GM21723 (cell line): ENCODE measurements around the gene KCNMA1.

ENCODE experiments used
- ATAC-seq: cut with Tn5 transposase; IDR thresholded peaks from one replicate; pipeline ENCODE4 v1.9.1; 2021; ENCODE audit warnings: mild to moderate bottlenecking, moderate library complexity; ENCODE audit not compliant: unreplicated experiment

The KCNMA1 gene

DNA sequence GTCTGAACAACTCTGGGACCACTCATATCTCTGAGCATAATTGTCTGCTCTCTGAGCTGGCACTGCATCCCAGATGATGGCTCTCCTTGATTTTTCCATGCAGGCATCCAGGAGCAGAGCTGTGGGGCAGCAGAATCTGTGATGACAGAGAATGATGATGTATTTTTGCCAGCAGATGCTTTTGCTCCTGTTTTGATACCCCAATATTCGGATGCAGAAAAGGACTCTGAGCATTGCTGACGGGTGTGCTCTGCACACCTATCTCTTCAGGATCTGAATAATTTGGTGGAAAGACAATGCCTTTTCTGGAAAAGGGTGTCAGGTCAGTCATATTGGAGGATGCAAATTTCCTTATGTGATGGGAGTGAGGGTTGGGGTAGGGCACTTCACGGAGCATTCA, 735.9 kb downstream of the KCNMA1 start:
- ATAC-seq = no peak

DNA sequence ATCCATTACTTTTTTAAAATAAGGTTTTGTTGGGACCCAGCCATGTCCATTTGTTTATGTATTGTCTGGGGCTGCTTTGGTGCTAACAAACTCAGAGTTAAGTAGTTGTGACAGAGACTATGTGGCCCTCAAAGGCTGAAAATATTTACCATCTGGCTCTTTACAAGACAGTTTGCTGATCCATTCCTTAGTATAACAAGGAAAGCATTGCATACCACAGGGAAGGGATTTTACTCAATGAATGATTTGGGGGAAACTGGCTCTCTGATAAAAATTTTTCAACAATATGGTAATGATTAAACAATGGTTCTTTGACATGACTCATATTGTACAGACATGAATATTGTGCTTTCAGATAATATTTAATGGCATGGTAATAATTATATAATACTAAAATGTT, 738.1 kb downstream of the KCNMA1 start:
- no peak for ATAC-seq

DNA sequence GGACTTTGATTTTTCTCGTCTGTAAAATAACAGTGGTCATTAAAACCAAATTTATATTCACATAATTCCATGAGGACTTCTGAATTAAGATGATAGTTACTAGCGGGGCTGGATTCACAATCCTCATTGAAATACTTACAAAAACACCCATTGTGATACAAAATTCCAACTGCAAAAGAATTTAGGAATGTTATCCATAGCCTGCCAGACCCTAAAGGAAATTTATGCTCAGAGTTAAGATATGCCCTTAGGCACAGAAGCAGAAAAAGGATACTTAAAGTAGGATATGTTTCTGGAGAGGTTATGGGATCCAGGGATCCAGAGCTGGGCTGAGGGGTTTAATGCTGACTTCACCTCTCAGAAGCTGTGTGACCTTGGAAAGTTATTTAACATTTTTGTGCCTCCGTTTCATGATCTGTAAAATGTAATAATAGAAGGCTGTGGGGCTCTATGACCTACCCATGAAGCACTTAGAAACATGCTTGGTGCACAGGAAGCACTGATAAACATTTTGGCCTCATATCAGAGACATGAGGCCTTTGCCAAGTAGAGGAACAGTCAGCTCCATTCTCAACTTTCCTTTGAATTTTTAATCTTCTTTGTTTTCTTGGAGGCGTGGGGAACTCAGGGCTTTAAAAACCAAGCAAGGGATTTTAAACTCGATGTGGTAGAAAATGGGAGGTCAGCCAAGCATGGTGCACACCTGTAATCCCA, 744.7 kb downstream of the KCNMA1 start:
- ATAC-seq = no peak

DNA sequence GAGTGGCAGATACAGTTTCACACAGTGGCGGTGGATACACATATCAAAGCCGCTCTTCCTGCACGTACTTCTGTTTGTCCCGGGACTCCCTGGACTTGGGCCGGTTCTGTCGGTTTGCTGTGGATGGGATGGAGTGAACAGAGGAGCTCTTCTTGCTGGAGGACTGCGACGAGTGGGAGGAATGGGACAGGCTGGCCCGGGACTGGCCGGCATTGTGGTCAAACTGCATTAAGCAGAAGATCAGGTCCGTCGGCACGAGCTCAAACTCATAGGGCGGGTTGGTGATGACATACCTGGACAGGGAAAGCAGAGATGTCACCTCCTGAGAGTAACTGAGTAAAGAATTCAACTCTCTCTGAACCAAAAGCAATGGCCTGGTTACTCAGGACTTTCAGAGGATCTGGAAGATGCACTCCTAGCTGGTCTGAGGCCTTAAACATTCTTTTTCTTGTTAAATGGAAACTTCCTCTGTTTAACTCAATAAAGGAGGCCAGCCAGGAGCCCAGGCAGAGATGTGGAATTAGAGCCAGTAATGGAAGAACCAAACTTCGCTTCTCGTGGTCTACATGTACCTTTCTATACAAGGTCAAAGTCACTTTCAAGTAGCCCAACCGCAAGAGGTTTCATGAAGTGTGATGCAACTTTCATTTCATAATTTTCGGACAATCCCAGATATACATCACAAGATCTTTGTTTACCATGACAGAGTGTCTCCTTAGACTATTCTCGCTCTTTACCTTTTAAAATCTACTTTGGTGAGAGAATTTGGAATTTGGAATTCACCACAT, 750.2 kb downstream of the KCNMA1 start:
- no peak for ATAC-seq

DNA sequence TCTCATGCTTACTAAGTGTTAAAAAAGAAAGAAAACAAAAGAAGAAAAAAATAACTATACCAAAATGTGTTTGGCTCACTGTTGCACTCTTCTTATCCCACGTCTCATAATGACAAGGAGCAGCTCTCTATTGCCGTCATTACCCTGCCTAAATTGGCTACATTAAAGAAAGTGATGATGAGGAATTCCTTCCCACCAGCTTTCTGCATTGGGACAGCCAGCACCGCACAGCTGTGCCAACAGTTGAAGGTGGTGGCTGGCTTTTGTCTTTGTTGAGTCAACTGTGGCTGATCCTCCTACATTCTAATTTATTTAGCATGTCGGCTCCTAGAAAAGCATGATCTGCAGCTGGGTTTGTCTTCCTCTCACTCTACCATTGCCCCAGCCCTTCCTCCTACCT, 751.8 kb downstream of the KCNMA1 start:
- no peak for ATAC-seq

DNA sequence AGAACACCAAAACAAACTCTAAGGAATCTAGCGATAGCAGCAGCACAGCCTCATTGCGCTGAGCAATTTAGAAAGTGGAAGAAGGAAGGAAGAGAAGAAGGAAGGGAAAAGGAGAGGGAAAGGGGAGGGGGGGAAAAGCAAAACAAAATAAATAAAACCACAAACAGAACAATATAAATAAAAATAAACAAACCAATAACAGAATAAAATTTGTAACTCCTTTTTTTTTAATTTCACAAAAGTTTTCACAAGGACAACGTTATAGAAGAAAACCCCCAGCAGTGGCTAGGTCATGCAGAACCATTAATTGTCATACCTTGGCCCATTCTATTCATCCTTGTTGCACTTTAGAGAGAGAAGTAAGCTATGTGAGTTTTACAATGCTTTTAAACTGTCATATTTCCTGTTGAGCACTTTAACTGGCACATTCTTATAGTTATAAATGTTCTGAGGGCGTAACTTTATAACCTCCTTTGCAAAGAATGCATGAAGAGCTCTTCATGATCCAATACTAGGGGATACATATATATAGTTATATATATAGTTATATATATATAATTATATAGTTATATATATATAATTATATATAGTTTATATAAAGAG, 752.8 kb downstream of the KCNMA1 start:
- no peak for ATAC-seq

DNA sequence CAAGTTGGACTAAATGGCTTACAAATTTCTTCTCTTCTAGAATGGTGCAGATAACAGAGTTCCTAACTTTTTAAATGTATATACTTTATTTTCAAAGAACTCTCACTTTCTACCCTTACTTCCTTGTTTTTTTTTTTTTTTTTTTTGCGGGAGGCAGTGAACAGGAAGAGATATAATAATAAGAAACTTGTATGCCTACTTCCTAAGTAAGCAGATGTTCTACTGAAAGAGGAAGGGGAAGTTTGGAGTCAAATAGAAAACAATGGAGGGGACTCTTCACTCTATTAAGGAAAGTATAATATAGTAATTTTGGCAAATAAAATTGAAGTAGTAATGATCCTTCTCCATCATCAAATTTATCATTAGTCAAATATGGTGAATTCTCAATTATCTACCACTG, 754.0 kb downstream of the KCNMA1 start:
- ATAC-seq = no peak

DNA sequence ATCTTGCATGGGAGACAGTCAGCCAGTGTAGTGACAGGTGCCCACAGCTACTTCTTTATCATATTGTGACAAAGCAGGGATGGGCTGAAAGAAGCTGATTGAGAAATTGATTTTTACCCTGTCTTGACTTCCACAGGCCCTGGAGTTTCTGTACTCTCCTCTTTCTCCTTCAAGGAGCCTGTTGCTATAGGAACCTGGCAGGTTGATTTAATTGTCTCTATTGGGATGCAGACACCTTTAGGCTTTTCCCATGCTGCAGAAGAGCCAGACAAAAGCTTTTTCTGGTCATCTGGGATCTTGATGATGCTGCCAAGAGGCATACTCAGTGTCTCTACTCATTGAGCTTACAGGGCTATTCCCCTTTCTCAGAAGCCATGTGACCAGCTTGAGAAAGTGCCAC, 754.8 kb downstream of the KCNMA1 start:
- no peak for ATAC-seq

DNA sequence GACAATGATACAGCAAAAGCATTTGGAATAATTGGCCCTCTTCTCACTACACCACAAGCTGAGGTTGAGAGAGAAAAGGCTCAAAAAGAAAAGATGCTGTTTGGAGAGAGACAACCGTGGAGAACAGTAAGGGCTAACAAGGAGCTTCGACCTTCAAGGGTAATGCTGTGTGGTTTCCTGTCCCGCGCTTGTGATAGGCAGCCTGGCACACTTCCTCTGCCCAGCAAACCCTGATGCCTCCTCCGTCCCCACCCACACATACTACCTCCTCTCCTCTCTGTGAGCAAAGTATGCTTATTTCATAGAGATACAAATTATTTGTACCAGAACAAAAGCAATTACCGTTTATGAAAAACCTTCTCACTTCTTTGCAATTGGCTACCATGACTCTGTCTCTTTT, 755.4 kb downstream of the KCNMA1 start:
- ATAC-seq = peak; percentile 73

DNA sequence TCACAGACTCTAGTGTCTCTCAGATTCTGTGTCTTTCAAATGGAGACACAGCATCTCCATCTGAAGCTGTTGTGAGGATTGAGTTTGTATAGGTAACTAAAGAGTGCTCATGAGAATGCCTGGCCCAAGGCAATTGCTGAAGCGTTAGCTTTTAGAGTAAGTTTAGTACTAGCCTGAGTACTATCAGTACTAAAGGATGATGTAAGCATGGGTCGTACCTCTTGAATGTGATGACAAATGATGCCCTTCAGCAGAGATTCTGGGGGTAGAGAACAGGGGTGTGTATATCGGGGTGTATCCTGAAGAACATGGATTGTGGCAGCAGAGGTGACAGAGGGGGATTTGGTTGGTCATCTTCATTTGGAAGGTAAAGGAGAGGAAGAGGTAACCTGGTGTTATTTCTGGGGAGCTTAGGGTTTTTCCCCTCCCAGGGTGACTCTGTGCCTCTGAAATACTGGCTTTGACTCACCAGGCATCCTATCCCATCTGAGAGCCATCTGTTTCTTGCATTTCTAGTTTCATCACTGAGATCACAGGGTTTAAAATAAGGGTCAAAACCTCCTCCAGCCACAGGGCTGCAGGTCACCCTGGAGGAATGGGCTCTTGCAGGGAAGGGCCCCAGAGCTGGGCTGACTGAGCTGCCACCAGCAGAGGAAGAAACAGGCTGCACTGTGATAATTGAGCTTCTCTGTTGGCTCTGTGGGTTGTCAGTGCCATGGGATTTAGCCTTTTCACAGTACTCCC, 756.0 kb downstream of the KCNMA1 start:
- peak; percentile 85 for ATAC-seq

DNA sequence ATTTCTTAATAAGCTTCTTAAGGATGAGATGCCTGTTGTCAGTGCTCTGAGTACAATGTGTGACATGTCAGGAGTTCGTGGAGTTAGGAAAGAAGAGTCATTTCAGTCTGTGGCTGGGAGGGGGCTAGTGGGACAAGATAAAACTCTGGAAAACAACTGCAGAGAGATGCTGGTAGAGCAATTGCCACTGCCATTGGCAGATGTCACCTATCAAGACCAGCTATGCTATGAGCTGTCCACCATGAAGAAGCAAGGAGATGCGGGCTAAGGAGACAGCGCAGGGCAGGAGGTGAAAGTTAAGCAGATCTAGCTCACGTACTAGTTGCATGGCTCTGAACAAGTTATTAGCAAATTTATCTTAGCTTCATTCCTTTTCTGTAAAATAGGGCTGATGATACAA, 756.7 kb downstream of the KCNMA1 start:
- ATAC-seq = no peak

DNA sequence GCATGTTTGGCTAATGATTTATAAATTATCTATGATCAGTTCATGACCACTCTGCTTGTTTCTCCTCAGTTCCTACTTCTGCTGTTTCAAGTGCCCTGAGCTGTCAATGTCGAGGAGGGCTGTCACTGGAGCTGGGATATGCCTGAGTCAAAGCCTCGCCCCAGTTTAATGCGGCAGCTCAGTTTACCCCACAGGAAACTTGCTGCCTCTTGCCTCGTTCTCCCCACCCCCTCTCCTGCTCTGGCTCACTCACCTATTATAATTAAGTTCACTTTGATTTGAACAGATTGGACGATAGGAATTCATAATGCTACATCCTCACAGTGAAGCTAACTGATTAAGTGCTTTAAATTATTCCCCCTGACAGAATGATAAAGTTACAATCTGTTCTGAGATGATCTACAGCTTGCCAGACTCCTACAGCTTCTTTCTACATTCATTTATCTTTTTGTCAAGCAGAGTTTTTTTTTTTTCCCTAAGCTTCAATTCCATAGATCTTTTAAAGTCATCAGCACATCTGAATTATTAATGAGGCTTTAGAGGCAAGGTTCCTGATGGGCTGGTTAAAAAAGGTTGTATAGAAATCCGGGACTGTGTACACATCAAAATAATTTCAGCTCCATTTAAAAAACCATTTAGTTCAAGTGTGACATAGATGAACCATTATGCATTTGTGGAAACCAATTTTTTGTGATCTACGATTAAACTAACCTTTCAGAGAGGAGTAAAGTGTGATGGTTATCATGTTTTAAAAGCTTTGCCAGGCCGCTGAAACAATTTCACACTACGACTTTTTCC, 758.3 kb downstream of the KCNMA1 start:
- no peak for ATAC-seq

DNA sequence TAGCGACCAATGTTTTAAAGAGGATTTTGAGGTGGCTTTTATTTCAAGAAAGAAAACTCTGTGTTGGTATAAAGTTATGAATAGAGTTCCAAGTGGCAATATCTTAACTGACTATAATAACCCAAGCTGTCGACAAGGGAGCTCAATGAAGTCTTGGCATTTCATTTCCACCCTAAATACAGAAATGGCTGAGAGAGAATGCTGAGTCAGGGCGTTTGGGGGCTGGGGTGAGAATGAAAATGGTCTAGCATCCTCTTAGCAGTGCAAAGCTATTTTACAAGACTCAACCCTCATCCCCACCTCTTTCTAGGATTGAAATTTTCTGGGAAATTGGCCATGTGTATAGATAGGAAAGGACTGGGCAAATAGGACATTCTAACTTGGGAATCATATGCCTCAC, 759.1 kb downstream of the KCNMA1 start:
- ATAC-seq = no peak

DNA sequence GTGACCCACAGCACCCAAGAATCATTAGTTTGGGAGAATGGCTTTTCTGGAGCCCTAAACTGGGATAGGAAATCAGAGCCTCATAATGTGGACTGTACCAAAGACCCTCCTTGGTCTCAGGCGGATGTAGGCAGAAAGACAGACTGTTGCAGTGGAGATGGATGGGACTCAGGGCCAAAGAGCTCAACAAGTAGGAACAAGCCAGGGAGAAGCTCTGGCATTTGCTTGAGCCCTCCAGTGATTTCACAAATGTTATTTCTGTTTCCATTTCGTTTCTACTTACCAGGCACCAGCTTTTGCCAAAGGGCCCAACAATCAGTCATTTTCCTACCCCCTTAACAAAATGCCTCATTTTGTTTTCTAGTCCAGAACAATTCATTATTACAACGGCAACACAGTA, 762.7 kb downstream of the KCNMA1 start:
- ATAC-seq = no peak

DNA sequence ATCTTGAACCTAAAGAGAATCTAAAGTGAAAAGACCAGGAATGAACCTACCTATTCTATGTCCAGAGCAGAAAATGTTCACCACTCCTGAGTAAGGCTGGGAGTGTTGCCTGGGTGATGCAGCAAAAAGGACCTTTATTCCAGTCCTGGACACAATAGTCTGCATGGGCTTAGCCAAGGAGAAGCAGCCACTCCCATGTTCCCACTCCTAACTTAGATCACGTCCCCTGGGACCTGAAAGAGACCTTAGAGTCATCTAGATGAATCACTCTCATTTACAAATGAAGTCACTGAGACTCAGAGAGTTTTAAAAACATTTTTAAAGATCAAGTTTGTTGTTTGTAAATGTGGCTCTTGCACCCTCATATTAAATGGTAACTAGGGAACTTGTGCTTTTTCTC, 763.4 kb downstream of the KCNMA1 start:
- no peak for ATAC-seq

DNA sequence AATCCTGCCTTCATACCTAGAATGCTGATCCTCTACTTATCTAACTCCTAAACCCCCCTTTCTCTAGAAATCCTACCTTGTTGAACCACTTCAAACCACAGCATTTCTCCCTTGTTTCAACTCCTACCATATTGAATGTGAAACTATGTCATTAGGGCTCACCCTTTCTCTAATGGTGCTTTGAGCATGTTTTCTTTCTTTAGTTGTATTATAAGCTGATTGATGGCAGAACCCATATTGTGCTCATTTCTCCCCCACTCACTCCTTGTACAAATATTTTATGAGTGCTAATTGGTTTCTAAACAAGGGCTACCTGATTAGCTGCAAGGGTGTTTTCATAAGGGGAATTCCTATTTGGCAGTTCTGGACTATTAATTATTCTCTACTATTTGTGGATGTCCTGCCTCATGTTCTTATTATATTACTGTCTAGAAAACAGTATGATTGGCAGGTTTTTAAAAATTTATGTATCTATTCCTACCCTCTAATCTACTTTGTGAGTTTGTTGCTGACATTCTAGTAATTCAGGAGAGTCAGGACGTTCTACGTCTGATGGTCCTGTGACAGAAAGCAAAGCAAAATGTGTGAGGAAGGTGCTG, 765.8 kb downstream of the KCNMA1 start:
- no peak for ATAC-seq

DNA sequence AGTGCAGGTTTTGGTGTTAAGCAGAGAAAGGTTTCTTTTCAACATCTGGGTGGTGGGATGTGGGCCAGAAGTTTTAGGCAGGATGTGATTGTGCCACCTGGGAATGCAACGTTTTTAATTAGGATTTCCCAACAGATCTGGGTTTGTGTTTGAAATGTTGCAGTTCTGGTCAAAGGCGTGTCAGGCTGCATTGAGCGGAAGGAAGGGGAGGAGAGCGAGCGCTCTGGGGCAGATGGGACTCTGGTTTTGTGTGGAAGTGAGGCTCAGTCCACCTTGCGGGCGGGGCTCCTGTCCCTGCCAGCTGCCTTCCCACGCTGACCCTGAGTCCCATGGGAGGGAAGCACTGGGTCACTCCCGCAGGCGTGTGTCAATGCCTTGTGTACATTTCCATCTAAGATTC, 767.7 kb downstream of the KCNMA1 start:
- no peak for ATAC-seq

DNA sequence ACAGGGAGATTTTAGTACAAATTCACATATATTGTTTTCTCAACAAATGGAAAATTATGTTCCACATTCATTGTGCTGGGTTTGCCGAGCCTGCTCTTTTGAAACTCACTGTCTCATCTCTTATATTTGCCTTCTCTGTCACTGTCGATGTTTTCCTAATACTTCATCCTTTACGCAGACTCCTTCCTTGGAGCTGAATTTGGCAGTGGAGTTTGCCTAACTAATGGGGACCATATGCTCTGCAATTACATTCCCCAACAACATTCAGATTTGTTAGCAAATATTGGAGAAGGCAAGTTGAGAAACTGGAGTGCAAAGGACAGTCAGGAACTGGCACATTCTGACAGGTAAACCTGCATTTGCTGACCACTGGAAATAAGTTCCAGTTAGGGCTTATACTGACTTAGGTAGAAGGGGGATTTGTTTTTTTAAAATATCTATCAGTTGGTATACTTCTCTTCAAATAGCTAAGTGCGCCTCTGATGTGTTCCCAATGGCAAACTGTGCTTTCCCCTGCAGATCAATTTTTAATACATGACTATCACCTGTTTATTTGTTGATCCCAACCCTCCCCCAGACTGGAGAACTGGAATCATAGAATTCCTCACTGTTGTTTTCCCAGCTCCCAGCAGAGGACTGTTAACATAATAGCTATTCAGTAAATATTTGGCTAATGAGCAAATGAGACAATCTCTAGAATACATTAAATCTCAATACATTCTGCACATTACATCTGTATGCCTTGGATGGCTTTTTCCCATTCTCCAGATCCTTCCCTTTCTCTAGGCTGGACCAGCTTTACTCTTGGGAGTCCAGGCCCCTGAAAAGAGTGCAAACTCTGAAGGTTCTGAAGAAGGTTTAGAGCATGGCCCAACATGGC, 769.3 kb downstream of the KCNMA1 start:
- no peak for ATAC-seq

DNA sequence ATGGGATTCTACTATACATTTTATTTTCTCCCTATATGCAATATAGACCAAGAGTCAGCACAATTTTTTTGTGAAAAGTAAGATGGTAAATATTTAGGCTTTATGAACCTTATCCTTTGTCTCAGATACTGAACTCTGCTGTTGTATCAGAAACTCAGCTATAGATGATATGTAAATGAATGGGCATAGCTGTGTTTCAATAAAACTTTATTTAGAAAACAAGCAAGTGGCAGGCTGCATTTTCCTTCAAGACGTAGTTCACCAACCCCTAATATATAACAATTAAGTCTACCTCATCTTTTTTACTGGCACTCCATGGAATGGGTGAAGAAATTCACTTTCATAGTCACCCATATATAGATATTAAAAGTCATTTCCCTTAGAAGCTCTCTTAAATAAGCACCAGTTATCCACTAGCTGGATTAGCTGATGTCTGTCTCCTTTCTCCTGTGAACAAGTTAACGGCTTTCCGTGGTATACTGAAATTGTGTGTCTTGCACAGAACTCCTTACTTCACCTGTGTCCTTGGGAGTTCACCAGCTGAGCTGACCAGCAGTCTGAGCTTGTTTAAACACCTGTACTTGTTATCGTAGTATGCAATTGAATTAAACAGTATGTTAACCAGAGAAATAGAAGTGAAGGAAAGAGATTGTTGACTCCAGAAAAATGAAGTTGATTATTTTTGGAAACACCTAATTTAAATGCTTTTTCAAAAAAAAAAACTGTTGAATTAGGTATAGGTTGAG, 770.6 kb downstream of the KCNMA1 start:
- no peak for ATAC-seq
